Mesendoderm (in vitro differentiated cells): ENCODE results near the gene ADH5.
"Not testable (repeated sequence)": the region's sequence is repeated elsewhere in the genome, so short reads cannot be mapped to it uniquely, and the experiment has no call there.

ENCODE experiments used
- DNase-seq: peaks from one replicate; pipeline ENCODE4 v3.0.0; 2013
- H2AK5ac ChIP-seq: 2 replicates; pipeline ENCODE4 v1.6.1; 2013; ENCODE audit warnings: low read length, inconsistent platforms
- H2BK120ac ChIP-seq: 2 replicates; pipeline ENCODE4 v1.6.1; 2013; ENCODE audit warnings: low read depth, mild to moderate bottlenecking, low read length, moderate library complexity, mixed read lengths
- H2BK15ac ChIP-seq: replicated peaks from 2 replicates; pipeline ENCODE4 v1.6.1; 2013; ENCODE audit warnings: low read depth, mild to moderate bottlenecking, moderate library complexity
- H2BK5ac ChIP-seq: 2 replicates; pipeline ENCODE4 v1.6.1; 2013; ENCODE audit warnings: low read length, inconsistent platforms
- H3K18ac ChIP-seq: 2 replicates; pipeline ENCODE4 v1.6.1; 2013; ENCODE audit warnings: mild to moderate bottlenecking, low read length, mixed read lengths
- H3K23ac ChIP-seq: one replicate; pipeline ENCODE4 v1.6.1; 2013; ENCODE audit warnings: low read length
- H3K27ac ChIP-seq: 2 replicates; pipeline ENCODE4 v1.5.1; 2013; ENCODE audit warnings: low read depth, mild to moderate bottlenecking, inconsistent platforms, low read length, moderate library complexity
- H3K27me3 ChIP-seq: 2 replicates; pipeline ENCODE4 v1.6.1; 2013; ENCODE audit warnings: low read length, control low read depth, mild to moderate bottlenecking, inconsistent platforms; ENCODE audit not compliant: insufficient read depth, poor library complexity
- H3K36me3 ChIP-seq: 2 replicates; pipeline ENCODE4 v1.6.1; 2013; ENCODE audit warnings: low read length, inconsistent platforms; ENCODE audit not compliant: control insufficient read depth, insufficient read depth
- H3K4ac ChIP-seq: one replicate; pipeline ENCODE4 v1.6.1; 2013; ENCODE audit warnings: low read depth, mild to moderate bottlenecking, low read length, moderate library complexity
- H3K4me1 ChIP-seq: 2 replicates; pipeline ENCODE4 v1.6.1; 2013; ENCODE audit warnings: low read depth, low read length, inconsistent platforms; ENCODE audit not compliant: control insufficient read depth
- H3K4me2 ChIP-seq: 2 replicates; pipeline ENCODE4 v1.6.1; 2013; ENCODE audit warnings: low read length
- H3K4me3 ChIP-seq: 2 replicates; pipeline ENCODE4 v1.5.1; 2013; ENCODE audit warnings: mild to moderate bottlenecking, low read length
- H3K56ac ChIP-seq: one replicate; pipeline ENCODE4 v1.6.1; 2013; ENCODE audit warnings: low read length
- H3K79me1 ChIP-seq: 2 replicates; pipeline ENCODE4 v1.6.1; 2013; ENCODE audit warnings: low read length, inconsistent platforms
- H3K79me2 ChIP-seq: 2 replicates; pipeline ENCODE4 v1.6.1; 2013; ENCODE audit warnings: mild to moderate bottlenecking, low read length; ENCODE audit not compliant: control insufficient read depth, insufficient read depth
- H3K9ac ChIP-seq: 2 replicates; pipeline ENCODE4 v1.6.1; 2013; ENCODE audit warnings: low read length, inconsistent platforms
- H4K5ac ChIP-seq: one replicate; pipeline ENCODE4 v1.6.1; 2013; ENCODE audit warnings: low read length
- H4K8ac ChIP-seq: one replicate; pipeline ENCODE4 v1.6.1; 2013; ENCODE audit warnings: low read depth, mild to moderate bottlenecking, control low read depth, low read length, moderate library complexity
- WGBS: extraction: QIAGEN DNeasy Blood & Tissue Kit; methylation state at CpG from one replicate; pipeline ENCODE4 v1.1.7; 2013; ENCODE audit warnings: low lambda C conversion rate, missing lambda C conversion rate; ENCODE audit not compliant: insufficient coverage; ENCODE audit errors: extremely low coverage; 5-methylcytosine and 5-hydroxymethylcytosine counted together

ADH5 gene

GRCh38 chr4:99082192-99082591, 6.4 kb downstream of the ADH5 start:
- Histone ChIP-seq H2BK120ac (no peak overlapping the region), H3K23ac (no peak overlapping the region), H3K4ac (no peak overlapping the region), H2BK15ac (no peak overlapping the region), H2BK5ac (no peak overlapping the region), H3K56ac (no peak overlapping the region), H2AK5ac (no peak overlapping the region), H3K4me2 (no peak overlapping the region), H3K4me1 (peaks cover 3% of the 10 kb centered on the region), H3K79me1 (peaks cover 10% of the 10 kb centered on the region), H3K36me3 (peaks cover 6% of the 10 kb centered on the region), H3K27me3 (no peaks in the 10 kb centered on the region), H3K18ac (no peak overlapping the region), H4K8ac (no peak overlapping the region), H3K4me3 (no peak overlapping the region), H3K79me2 (peaks cover 20% of the 10 kb centered on the region), H4K5ac (no peak overlapping the region), H3K27ac (no peak overlapping the region), H3K9ac (no peak overlapping the region)
- no peak for DNase-seq
- no CpG with 5 or more reads among the region's 5 CpGs for WGBS

DNA sequence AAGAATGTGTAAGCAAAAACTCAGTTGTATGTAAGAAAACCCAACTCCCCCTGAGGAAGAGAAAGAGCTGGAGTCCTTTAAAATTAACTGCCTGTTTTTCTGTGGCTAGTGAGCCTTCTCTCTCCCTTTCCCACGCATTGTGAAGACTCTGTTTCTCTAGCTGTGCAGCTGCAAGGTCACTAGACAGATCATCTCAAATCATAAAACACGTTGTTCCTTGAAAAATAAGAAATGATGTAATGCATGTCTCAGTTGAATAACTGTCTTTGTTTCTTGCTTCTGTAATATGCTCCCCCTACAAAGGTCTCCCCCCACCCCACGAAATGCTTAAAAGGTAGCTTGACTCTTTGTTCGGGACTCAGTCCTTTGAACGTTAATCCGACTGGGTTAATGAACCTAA, 7.7 kb downstream of the ADH5 start:
- H3K18ac ChIP-seq, DNase-seq, H3K4ac ChIP-seq, H2BK15ac ChIP-seq, H2BK120ac ChIP-seq, H3K23ac ChIP-seq, H4K5ac ChIP-seq, H3K9ac ChIP-seq, H3K36me3 ChIP-seq, H2BK5ac ChIP-seq, H4K8ac ChIP-seq, H3K4me1 ChIP-seq, H3K27me3 ChIP-seq, H3K27ac ChIP-seq, H3K4me2 ChIP-seq, H3K56ac ChIP-seq, H2AK5ac ChIP-seq, H3K4me3 ChIP-seq: not testable (repeated sequence)
- WGBS = no CpG with 5 or more reads among the region's 6 CpGs
- peaks cover 10% of the 10 kb centered on the region for H3K79me1 ChIP-seq
- peaks cover 12% of the 10 kb centered on the region for H3K79me2 ChIP-seq

GRCh38 chr4:99079625-99080295, 8.8 kb downstream of the ADH5 start:
- Histone ChIP-seq H2AK5ac (no peak overlapping the region), H3K18ac (no peak overlapping the region), H3K4me3 (no peak overlapping the region), H2BK15ac (no peak overlapping the region), H3K79me2 (peaks cover 7% of the 10 kb centered on the region), H3K4ac (no peak overlapping the region), H3K36me3 (peaks cover 6% of the 10 kb centered on the region), H3K56ac (no peak overlapping the region), H3K9ac (no peak overlapping the region), H4K5ac (no peak overlapping the region), H2BK5ac (no peak overlapping the region), H3K4me1 (no peaks in the 10 kb centered on the region), H2BK120ac (no peak overlapping the region), H3K23ac (no peak overlapping the region), H3K27me3 (no peaks in the 10 kb centered on the region), H3K79me1 (peaks cover 8% of the 10 kb centered on the region), H3K27ac (no peak overlapping the region), H3K4me2 (no peak overlapping the region), H4K8ac (no peak overlapping the region)
- WGBS = no CpG with 5 or more reads among the region's 5 CpGs
- DNase-seq = no peak

- Histone ChIP-seq H2BK5ac (no peak overlapping the region), H3K9ac (no peak overlapping the region), H2BK15ac (no peak overlapping the region), H3K79me1 (peaks cover 6% of the 10 kb centered on the region), H3K4me2 (no peak overlapping the region), H3K27me3 (no peaks in the 10 kb centered on the region), H2BK120ac (no peak overlapping the region), H3K27ac (no peak overlapping the region), H2AK5ac (no peak overlapping the region), H3K36me3 (peaks cover 4% of the 10 kb centered on the region), H3K4ac (no peak overlapping the region), H4K5ac (no peak overlapping the region), H3K4me3 (no peak overlapping the region), H3K18ac (no peak overlapping the region), H3K23ac (no peak overlapping the region), H3K79me2 (peaks cover 5% of the 10 kb centered on the region), H4K8ac (no peak overlapping the region), H3K4me1 (no peaks in the 10 kb centered on the region), H3K56ac (no peak overlapping the region)
- WGBS = no CpG with 5 or more reads among the region's 5 CpGs
- no peak for DNase-seq
Observed at GRCh38 chr4:99078931-99079624, 9.5 kb downstream of the ADH5 start.

GRCh38 chr4:99078336-99078735, 10.3 kb downstream of the ADH5 start:
- H3K79me2 ChIP-seq = peaks cover 2% of the 10 kb centered on the region
- H3K27ac ChIP-seq = no peak overlapping the region
- no peak overlapping the region for H3K9ac ChIP-seq
- H2BK15ac ChIP-seq = no peak overlapping the region
- H3K36me3 ChIP-seq = peaks cover 4% of the 10 kb centered on the region
- H2BK120ac ChIP-seq = no peak overlapping the region
- no peak overlapping the region for H3K4me3 ChIP-seq
- no peak for DNase-seq
- H3K56ac ChIP-seq = no peak overlapping the region
- no peak overlapping the region for H2BK5ac ChIP-seq
- no peaks in the 10 kb centered on the region for H3K4me1 ChIP-seq
- no peak overlapping the region for H3K4me2 ChIP-seq
- H3K27me3 ChIP-seq = no peaks in the 10 kb centered on the region
- no CpG with 5 or more reads among the region's 5 CpGs for WGBS
- no peak overlapping the region for H3K23ac ChIP-seq
- no peak overlapping the region for H3K18ac ChIP-seq
- H3K79me1 ChIP-seq = peaks cover 3% of the 10 kb centered on the region
- H4K8ac ChIP-seq = no peak overlapping the region
- no peak overlapping the region for H4K5ac ChIP-seq
- no peak overlapping the region for H2AK5ac ChIP-seq
- no peak overlapping the region for H3K4ac ChIP-seq
